IMR-90 (cell line): ENCODE measurements around the gene PRELID1. TPM values are rescaled to one million over a fixed set of nuclear protein-coding genes. Genes with fewer than 3 reads are reported as not detected.

Source experiments
- ATAC-seq: fragments of 200-7000 bp; cut with Tn5 transposase; 2 replicates; pipeline ENCODE4 v1.9.1; 2020; ENCODE audit warnings: low read depth, mild to moderate bottlenecking, moderate library complexity
- BruUV-seq: library from RNA; stranded (reverse); fragments of 400-500 nt; replicated peaks from 2 replicates; lab custom pipeline; 2021; lab: Mats Ljungman, UMichigan
- CTCF ChIA-PET: fragments of 300-600 bp; formaldehyde crosslinking; extraction: SDS; loops from one replicate; lab custom pipeline; 2021; ENCODE audit warnings: antibody characterized with exemption; lab: Yijun Ruan, JAX
- POLR2A ChIA-PET: fragments of 300-600 bp; sonication (Branson Sonifier 250); formaldehyde crosslinking; loops from one replicate; lab custom pipeline; 2022; ENCODE audit warnings: antibody characterized with exemption; ENCODE audit not compliant: unreplicated experiment; lab: Charles Lee
- DNase-seq: peaks from one replicate; pipeline ENCODE4 v3.0.0; 2013
- H2AFZ ChIP-seq: replicated peaks from 2 replicates; pipeline ENCODE3; 2013; ENCODE audit warnings: low read length, mild to moderate bottlenecking; ENCODE audit not compliant: poor library complexity
- H2AK5ac ChIP-seq: 2 replicates; pipeline ENCODE4 v1.6.1; 2013; ENCODE audit warnings: low read depth, low read length, inconsistent platforms
- H2AK9ac ChIP-seq: replicated peaks from 2 replicates; pipeline ENCODE3; 2013; ENCODE audit warnings: mild to moderate bottlenecking, low read depth, low read length, moderate library complexity; ENCODE audit not compliant: poor library complexity
- H2BK120ac ChIP-seq: 2 replicates; pipeline ENCODE4 v1.6.1; 2013; ENCODE audit warnings: low read depth, low read length, inconsistent platforms
- H2BK15ac ChIP-seq: 3 replicates; pipeline ENCODE4 v1.6.1; 2013; ENCODE audit warnings: low read depth, low read length, inconsistent platforms
- H2BK20ac ChIP-seq: 2 replicates; pipeline ENCODE4 v1.6.1; 2013; ENCODE audit warnings: low read depth, mild to moderate bottlenecking, inconsistent platforms, low read length, moderate library complexity
- H2BK5ac ChIP-seq: 2 replicates; pipeline ENCODE4 v1.6.1; 2013; ENCODE audit warnings: mild to moderate bottlenecking, low read depth, low read length, inconsistent platforms; ENCODE audit not compliant: poor library complexity, severe bottlenecking
- H3K14ac ChIP-seq: replicated peaks from 2 replicates; pipeline ENCODE4 v1.6.1; 2013; ENCODE audit warnings: low read depth, low read length, inconsistent platforms
- H3K18ac ChIP-seq: 2 replicates; pipeline ENCODE4 v1.6.1; 2013; ENCODE audit warnings: low read depth, low read length, control low read depth
- H3K23ac ChIP-seq: 2 replicates; pipeline ENCODE4 v1.6.1; 2013; ENCODE audit warnings: low read depth, low read length, inconsistent platforms
- H3K27ac ChIP-seq: 2 replicates; pipeline ENCODE4 v1.5.1; 2013; ENCODE audit warnings: mild to moderate bottlenecking, control low read depth, low read length; ENCODE audit not compliant: insufficient read depth
- H3K27me3 ChIP-seq: 2 replicates; pipeline ENCODE4 v1.6.1; 2013; ENCODE audit warnings: low read length; ENCODE audit not compliant: control insufficient read depth, insufficient read depth
- H3K36me3 ChIP-seq: 2 replicates; pipeline ENCODE4 v1.6.1; 2013; ENCODE audit warnings: low read length, mixed read lengths; ENCODE audit not compliant: control insufficient read depth, insufficient read depth
- H3K4ac ChIP-seq: 2 replicates; pipeline ENCODE4 v1.6.1; 2013; ENCODE audit warnings: low read depth, low read length, inconsistent platforms
- H3K4me1 ChIP-seq: 2 replicates; pipeline ENCODE4 v1.6.1; 2013; ENCODE audit warnings: low read length, mixed read lengths; ENCODE audit not compliant: control insufficient read depth, insufficient read depth
- H3K4me2 ChIP-seq: 2 replicates; pipeline ENCODE4 v1.6.1; 2013; ENCODE audit warnings: low read depth, mild to moderate bottlenecking, control low read depth, low read length, moderate library complexity
- H3K4me3 ChIP-seq: 2 replicates; pipeline ENCODE4 v1.5.1; 2013; ENCODE audit warnings: low read depth, mild to moderate bottlenecking, control low read depth, low read length, moderate library complexity; ENCODE audit not compliant: insufficient read depth
- H3K56ac ChIP-seq: 2 replicates; pipeline ENCODE4 v1.6.1; 2013; ENCODE audit warnings: low read length, inconsistent platforms; ENCODE audit not compliant: insufficient read depth; ENCODE audit errors: extremely low read depth
- H3K79me1 ChIP-seq, 2 experiments: 2 replicates each; pipeline ENCODE4 v1.6.1; 2013; ENCODE audit warnings: low read length in 2 of 2, inconsistent platforms in 1 of 2, low read depth in 1 of 2
- H3K9ac ChIP-seq: 2 replicates; pipeline ENCODE4 v1.6.1; 2013; ENCODE audit warnings: low read depth, low read length, control low read depth
- H3K9me1 ChIP-seq: 2 replicates; pipeline ENCODE4 v1.6.1; 2013; ENCODE audit warnings: low read length, inconsistent platforms; ENCODE audit not compliant: insufficient read depth
- H3K9me3 ChIP-seq: 2 replicates; pipeline ENCODE4 v1.6.1; 2013; ENCODE audit warnings: low read length; ENCODE audit not compliant: control insufficient read depth, insufficient read depth
- H4K20me1 ChIP-seq: 2 replicates; pipeline ENCODE4 v1.6.1; 2013; ENCODE audit warnings: low read length, inconsistent platforms; ENCODE audit not compliant: insufficient read depth
- H4K5ac ChIP-seq: 2 replicates; pipeline ENCODE4 v1.6.1; 2013; ENCODE audit warnings: mild to moderate bottlenecking, low read depth, low read length, control low read depth
- H4K8ac ChIP-seq, 2 experiments: 2 replicates each; pipeline ENCODE4 v1.6.1; 2013; ENCODE audit warnings: low read depth in 2 of 2, low read length in 2 of 2, control low read depth in 1 of 2, inconsistent platforms in 1 of 2
- H4K91ac ChIP-seq: 2 replicates; pipeline ENCODE4 v1.6.1; 2013; ENCODE audit warnings: low read depth, low read length, inconsistent platforms; ENCODE audit not compliant: insufficient read depth
- CEBPB ChIP-seq: IDR thresholded peaks from 2 replicates; pipeline ENCODE4 v1.6.1; 2012; ENCODE audit warnings: low read depth, low read length, improper control_type of control experiment
- CHD1 ChIP-seq: IDR thresholded peaks from 2 replicates; pipeline ENCODE4 v1.6.1; 2012; ENCODE audit warnings: low read depth, low read length, improper control_type of control experiment
- CTCF ChIP-seq: conservative IDR thresholded peaks from 2 replicates; pipeline ENCODE4 v1.5.1; 2012; ENCODE audit warnings: mild to moderate bottlenecking, low read depth, low read length, improper control_type of control experiment
- FOS ChIP-seq: fragments of 150-350 bp; IDR thresholded peaks from 2 replicates; pipeline ENCODE4 v1.6.1; 2016; ENCODE audit warnings: low read depth, low read length
- MAFK ChIP-seq: IDR thresholded peaks from 2 replicates; pipeline ENCODE4 v1.6.1; 2012; ENCODE audit warnings: low read depth, low read length, improper control_type of control experiment
- MAZ ChIP-seq: IDR thresholded peaks from 2 replicates; pipeline ENCODE4 v1.6.1; 2012; ENCODE audit warnings: low read depth, mild to moderate bottlenecking, low read length, improper control_type of control experiment, moderate library complexity, borderline replicate concordance
- MXI1 ChIP-seq: IDR thresholded peaks from 2 replicates; pipeline ENCODE4 v1.6.1; 2012; ENCODE audit warnings: low read depth, mild to moderate bottlenecking, low read length, moderate library complexity, borderline replicate concordance
- NFE2L2 ChIP-seq: fragments of 150-350 bp; IDR thresholded peaks from 2 replicates; pipeline ENCODE4 v1.6.1; 2016; ENCODE audit warnings: low read depth, mild to moderate bottlenecking, low read length
- POLR2A ChIP-seq: IDR thresholded peaks from 2 replicates; pipeline ENCODE4 v1.6.1; 2012; ENCODE audit warnings: mild to moderate bottlenecking, low read depth, low read length
- RAD21 ChIP-seq: IDR thresholded peaks from 2 replicates; pipeline ENCODE4 v1.6.1; 2012; ENCODE audit warnings: low read length, improper control_type of control experiment
- RFX5 ChIP-seq: IDR thresholded peaks from 2 replicates; pipeline ENCODE4 v1.8.0; 2012; ENCODE audit warnings: low read depth, mild to moderate bottlenecking, low read length, moderate library complexity
- SMC3 ChIP-seq: fragments of 150-350 bp; IDR thresholded peaks from 2 replicates; pipeline ENCODE4 v1.6.1; 2016; ENCODE audit warnings: low read depth, mild to moderate bottlenecking, antibody characterized with exemption, low read length, moderate library complexity
- USF2 ChIP-seq: fragments of 150-350 bp; IDR thresholded peaks from 2 replicates; pipeline ENCODE4 v1.6.1; 2017; ENCODE audit warnings: mild to moderate bottlenecking, antibody characterized with exemption, low read length, low read depth
- WGBS, 2 experiments: methylation state at CpG; one replicate each; pipeline versions ENCODE4 v1.1.5 to v1.1.7; 2013; ENCODE audit warnings: missing lambda C conversion rate in 2 of 2; ENCODE audit not compliant: insufficient read length in 1 of 2; ENCODE audit errors: extremely low coverage in 2 of 2; 5-methylcytosine and 5-hydroxymethylcytosine counted together
- dilution Hi-C: fragments of 300-500 bp; cut with HindIII; formaldehyde crosslinking; loops from one replicate; pipeline ENCODE4 v1.14.3; 2018; ENCODE audit warnings: low sequenced_read_pairs; ENCODE audit not compliant: unreplicated experiment
- in situ Hi-C: fragments of 300-500 bp; cut with MboI; formaldehyde crosslinking; loops from 3 replicates; pipeline ENCODE4 v1.14.3; 2019; ENCODE audit warnings: low sequenced_read_pairs, inconsistent platforms, mixed read lengths
- intact Hi-C: fragments of 100-400 bp; cut with micrococcal nuclease; formaldehyde crosslinking; loops from 2 replicates; pipeline ENCODE4 v1.10.0; 2022
- polyA plus RNA-seq, 3 experiments: library from polyadenylated mRNA; depleted of rRNA; stranded (reverse); fragments of >200 nt; gene quantifications; 2 replicates each; pipeline ENCODE4 v1.2.3, GENCODE V29; 2012; ENCODE audit warnings: low replicate concordance in 1 of 3
- total RNA-seq: library from RNA; depleted of rRNA; stranded (reverse); fragments of >200 nt; gene quantifications from 2 replicates; pipeline ENCODE4 v1.2.3, GENCODE V29; 2012
- TF ChIP-seq, protein P1 (sequence below): fragments of 150-350 bp; IDR thresholded peaks from 2 replicates; pipeline ENCODE4 v1.6.1; 2016; ENCODE audit warnings: low read depth, mild to moderate bottlenecking, low read length, moderate library complexity, borderline replicate concordance

The PRELID1 gene
- total and polyA plus RNA-seq, 2 of the 4 experiments (the other 2 are of a cell fraction), result 116 to 239 TPM

DNA sequence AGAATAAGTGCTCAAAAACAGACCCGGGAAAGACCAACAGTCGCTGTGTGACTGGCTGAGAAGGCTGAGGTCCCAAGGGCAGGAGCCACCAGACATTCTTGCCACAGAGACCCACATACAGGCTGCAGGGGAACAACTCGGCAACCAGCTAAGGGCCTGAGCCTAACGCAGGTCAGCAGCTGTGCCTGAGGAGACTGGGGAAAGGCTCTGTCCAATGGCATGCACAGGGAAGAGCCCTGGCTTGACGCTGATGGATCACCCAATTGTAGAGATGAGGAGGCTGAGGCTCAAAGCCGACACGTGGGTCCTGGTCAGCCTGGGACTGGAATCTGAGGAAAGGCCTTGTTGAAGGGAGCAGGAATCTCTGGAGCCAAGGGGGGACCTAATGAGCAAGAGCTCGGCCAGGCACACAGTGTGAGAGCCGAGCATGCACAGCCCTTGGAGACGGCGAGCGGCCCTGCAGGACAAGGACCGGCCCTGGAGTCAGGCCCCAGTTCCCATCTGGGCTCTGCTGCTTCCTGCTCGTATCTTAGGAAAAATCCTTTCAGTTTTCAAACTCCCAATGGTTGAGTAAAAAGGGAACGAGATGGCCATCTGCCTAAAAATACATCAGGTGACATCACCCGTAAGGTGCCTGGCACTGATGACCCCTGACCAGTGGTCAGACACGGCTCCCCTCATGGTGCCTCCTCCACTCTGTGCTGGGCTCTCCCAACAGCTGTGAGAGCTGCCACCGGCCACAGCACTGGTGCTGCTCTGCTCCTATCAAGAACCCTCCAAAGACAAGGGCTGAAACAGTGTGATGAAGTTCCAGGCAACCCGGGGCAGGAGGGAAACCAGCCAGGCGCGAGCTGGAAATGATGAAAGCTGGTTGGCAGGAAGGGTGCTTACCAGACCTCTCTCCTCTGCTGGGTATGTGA is 31.4 kb downstream of the PRELID1 start:
- H3K4me2 ChIP-seq, result no peak overlapping the region
- no peak overlapping the region for H3K18ac ChIP-seq
- H2BK5ac ChIP-seq, result no peak overlapping the region
- no peak overlapping the region for H3K27ac ChIP-seq
- no peak for ATAC-seq
- in situ Hi-C loops, result no loop called here
- DNase-seq, result no peak
- H2BK120ac ChIP-seq, result no peak overlapping the region
- no peaks in the 10 kb centered on the region for H3K4me1 ChIP-seq
- peaks cover 7 to 20% of the 10 kb centered on the region in 2 experiments for H3K79me1 ChIP-seq
- no peak overlapping the region for H3K23ac ChIP-seq
- no peak overlapping the region for H4K5ac ChIP-seq
- no peaks in the 10 kb centered on the region for H3K27me3 ChIP-seq
- no peak overlapping the region for H3K9ac ChIP-seq
- no peak overlapping the region for H2BK15ac ChIP-seq
- no peak overlapping the region for H4K91ac ChIP-seq
- no peak overlapping the region for H4K8ac ChIP-seq
- H3K4ac ChIP-seq, result no peak overlapping the region
- no peak overlapping the region for H3K14ac ChIP-seq
- POLR2A ChIA-PET, result no interaction called here
- CTCF ChIA-PET, result interaction anchor here (0.8 kb wide), 1 partner anchor 25 kb away, joined by 3 read pairs; no protein-coding TSS in a partner anchor
- H3K9me3 ChIP-seq, result no peaks in the 10 kb centered on the region
- H2AK9ac ChIP-seq, result no peak overlapping the region
- BruUV-seq, result no TSS peak
- H4K20me1 ChIP-seq, result peaks cover 13% of the 10 kb centered on the region
- 0 out of 2 replicates have a peak, but pooled peaks cover 4% of the 10 kb centered on the region for H3K9me1 ChIP-seq
- no peak overlapping the region for H3K4me3 ChIP-seq
- dilution Hi-C loops, result no loop called here
- no peak overlapping the region for H2AFZ ChIP-seq
- 78% methylated on average over 9 of the region's 21 CpGs; no CpG with 5 or more reads in 1 of the 2 experiments for WGBS, 2 experiments
- no peak overlapping the region for H2AK5ac ChIP-seq
- peaks cover 85% of the 10 kb centered on the region for H3K36me3 ChIP-seq
- H2BK20ac ChIP-seq, result no peak overlapping the region
- H3K56ac ChIP-seq, result no peak overlapping the region
- intact Hi-C loops, result no loop called here
- TF ChIP-seq, protein P1, sequence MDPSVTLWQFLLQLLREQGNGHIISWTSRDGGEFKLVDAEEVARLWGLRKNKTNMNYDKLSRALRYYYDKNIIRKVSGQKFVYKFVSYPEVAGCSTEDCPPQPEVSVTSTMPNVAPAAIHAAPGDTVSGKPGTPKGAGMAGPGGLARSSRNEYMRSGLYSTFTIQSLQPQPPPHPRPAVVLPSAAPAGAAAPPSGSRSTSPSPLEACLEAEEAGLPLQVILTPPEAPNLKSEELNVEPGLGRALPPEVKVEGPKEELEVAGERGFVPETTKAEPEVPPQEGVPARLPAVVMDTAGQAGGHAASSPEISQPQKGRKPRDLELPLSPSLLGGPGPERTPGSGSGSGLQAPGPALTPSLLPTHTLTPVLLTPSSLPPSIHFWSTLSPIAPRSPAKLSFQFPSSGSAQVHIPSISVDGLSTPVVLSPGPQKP, result no peak
- no peak for TF ChIP-seq CTCF
- TF ChIP-seq MAFK, result no peak
- no peak for TF ChIP-seq SMC3
- no peak for TF ChIP-seq CHD1
- TF ChIP-seq POLR2A, result no peak
- TF ChIP-seq MAZ, result no peak
- no peak for TF ChIP-seq NFE2L2
- no peak for TF ChIP-seq MXI1
- no peak for TF ChIP-seq USF2
- TF ChIP-seq RAD21, result no peak
- TF ChIP-seq CEBPB, result no peak
- TF ChIP-seq RFX5, result no peak
- no peak for TF ChIP-seq FOS
